HG03039 (cell line): ENCODE measurements around the gene FBXO42.

Source experiments
- ATAC-seq: cut with Tn5 transposase; IDR thresholded peaks from one replicate; pipeline ENCODE4 v1.9.1; 2021; ENCODE audit warnings: mild to moderate bottlenecking, moderate library complexity; ENCODE audit not compliant: unreplicated experiment

FBXO42 gene

DNA sequence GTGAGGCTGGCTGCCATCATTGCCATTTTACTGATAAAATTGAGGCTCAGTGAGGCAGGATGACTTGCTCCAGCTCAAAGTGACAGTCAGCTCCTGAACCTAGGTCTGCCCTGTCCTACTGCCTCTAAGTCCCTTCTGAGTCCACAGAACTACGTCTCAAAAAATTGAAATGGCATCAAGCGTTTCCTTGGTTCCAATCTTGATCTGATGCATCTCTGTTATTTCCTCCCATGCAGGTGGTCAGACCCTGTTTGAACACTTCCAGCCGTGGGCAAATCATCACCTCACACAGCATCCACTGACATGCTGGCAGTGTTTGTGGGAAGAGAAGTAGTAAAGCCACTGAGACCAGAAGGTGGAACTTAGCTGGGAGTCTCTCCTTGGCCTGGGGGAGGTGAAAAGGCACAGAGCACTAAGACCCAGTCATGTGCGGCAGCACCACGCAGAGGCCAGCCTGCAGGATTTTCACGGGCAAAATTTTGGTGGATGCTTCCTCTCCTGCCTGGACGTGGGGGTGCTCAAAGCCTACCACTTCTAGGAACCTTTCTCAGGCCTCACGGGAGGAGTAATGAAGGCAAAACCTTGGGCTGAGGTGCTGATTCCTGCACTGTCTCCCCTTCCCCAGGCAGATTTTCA is 107.5 kb downstream of the FBXO42 start:
- ATAC-seq, result no peak

DNA sequence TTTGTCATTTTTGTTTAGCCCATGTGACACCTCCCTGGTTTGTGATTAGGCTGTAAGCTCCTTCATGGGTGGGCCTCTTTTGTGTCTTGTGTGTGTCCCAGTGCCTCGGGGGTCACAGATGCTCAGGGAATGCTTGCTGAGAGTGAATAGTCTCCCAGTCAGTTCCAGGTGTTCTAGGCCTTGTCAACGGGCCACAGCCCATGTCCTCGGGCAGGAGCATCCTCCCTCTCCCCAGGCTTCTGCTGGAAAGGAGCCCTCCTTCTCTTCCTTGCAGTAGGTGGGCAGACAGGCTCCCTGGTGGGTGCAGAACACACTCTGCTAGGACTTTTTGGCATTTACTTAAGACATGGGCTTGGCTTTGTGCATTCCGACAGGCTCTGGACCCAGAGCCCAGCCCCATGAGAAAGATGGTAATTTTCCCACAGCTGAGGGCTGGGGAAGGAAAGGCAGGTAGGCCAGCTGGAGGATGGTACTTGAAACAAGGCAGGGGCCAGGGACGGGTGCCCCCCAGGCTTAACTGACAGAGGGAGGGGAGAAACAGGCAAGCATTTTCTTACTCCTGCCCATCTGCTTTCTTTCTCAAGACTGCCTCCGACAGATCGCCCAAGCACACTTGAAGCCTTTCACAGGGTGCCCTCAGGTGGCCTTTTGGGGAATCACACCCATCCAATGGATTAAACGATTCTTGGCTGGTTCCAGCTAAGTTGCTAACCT is 108.2 kb downstream of the FBXO42 start:
- no peak for ATAC-seq

GRCh38 chr1:16243215-16243610 is 109.1 kb downstream of the FBXO42 start:
- no peak for ATAC-seq

- ATAC-seq, result no peak
Observed at GRCh38 chr1:16242556-16243214, 109.6 kb downstream of the FBXO42 start.

- no peak for ATAC-seq
Observed at GRCh38 chr1:16241221-16241708, 111.0 kb downstream of the FBXO42 start.

GRCh38 chr1:16239972-16240491 is 112.2 kb downstream of the FBXO42 start:
- no peak for ATAC-seq

DNA sequence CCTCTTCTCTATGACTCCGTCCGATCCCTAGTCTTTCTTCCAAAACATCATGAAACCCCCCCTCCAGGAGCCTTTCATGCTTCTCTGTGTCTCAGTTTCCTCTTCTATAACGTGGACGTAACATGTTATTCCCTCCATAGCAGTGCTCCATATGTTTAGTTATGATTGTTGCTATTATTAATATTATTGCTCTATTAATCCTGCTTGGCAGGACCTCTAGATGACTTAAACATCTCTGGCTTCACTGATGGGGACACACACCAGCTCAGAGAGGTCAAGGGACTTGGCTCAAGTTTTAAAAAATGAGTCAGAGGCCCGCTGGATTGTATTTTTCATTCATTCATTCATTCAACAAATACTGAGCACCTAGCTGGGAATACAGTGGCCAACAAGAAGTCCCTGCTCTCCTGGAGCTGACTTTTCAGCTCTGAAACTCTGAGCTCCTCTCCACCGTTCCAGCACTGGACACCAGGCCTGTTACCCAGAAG is 114.9 kb downstream of the FBXO42 start:
- ATAC-seq, result no peak

DNA sequence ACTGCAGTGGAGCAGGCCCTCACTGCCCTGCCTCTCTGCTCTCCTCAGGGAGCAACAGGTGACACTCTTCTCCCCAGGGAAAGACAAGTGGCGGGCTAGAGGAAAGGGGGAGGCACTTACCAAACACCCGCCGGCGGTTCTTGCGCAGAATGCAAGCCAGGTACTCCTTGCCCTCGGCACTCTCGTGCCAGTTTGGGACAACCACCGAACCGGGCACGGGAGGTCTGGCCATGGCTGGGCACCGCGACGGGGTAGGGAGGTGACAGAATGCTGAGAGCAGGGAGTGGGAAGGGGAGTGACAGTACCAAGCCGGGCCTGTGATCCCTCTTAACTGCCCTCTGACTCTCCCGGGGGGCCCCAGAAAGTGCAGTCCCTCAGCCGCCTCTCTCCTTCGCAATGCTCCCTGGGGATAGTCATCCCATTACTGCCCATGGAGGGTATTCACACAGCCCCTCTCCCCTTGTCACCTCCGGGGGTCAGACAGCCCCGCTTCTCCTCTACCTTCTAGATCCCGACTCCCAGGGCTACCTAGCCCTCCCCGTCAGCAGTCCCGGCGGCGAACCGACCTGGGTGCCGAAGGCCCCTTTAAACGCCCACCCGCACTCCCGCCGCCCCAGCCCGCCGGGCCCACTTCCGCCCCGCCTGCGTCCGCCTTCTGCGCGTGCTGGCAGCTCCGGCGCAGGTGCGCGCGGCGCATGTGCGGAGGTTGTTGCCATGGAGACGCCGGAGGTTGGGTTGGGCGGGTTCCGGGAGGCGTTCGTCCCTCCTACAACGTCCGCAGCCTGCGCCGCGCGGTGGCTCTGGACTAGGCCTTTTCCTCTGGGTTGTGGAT is 115.6 kb downstream of the FBXO42 start, which contains the start of gene CPLANE2:
CPLANE2 (minus strand) TSS at position 673 of the 832 bp plus-strand sequence; CDS start at position 232, 441 bp downstream.
- ATAC-seq, result peak; percentile 76

DNA sequence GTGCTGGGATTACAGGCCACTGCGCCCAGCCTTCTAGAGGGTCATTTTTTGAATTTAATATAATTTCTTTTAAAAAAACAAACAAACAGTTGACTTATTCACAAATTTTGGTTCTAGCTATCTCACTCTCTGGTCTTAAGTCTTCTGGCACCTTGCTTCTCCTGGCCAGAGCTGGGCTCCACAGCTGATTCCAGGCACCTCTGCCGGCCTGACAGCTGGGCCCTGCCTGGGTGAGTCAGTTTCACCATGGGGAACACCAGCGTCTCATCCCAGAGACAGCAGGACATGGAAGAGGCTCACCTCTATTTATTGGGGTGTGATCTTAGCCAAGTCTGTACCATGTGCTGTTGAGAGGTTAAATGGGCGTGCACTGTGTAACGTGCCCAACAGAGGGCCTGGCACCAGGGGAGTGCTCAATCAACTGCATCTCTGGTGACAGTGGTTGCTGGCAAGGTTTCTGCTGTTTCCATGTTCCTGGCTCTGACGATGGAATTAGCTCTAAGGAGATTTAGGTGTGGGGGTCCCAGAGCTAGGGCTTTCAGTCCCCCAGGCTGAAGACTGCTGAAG is 116.3 kb downstream of the FBXO42 start:
- peak; percentile 39 for ATAC-seq

DNA sequence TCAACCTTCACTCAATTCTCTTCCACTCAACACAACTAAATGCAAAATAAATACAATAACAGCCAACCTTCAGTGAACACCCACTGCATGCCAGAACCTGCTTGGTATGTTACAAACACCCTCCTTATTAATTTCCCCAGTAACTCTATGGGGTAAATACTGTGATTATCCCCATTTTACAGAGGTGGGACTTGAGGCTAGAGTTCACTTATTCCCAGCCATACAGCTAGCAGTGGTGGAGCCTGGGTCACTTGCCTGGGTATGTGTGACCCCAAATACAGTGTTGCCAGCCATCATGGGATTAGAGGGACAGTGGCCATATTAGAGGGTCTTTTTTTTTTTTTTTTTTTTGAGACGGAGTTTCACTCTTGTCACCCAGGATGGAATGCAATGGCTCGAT is 116.9 kb downstream of the FBXO42 start:
- ATAC-seq, result no peak

DNA sequence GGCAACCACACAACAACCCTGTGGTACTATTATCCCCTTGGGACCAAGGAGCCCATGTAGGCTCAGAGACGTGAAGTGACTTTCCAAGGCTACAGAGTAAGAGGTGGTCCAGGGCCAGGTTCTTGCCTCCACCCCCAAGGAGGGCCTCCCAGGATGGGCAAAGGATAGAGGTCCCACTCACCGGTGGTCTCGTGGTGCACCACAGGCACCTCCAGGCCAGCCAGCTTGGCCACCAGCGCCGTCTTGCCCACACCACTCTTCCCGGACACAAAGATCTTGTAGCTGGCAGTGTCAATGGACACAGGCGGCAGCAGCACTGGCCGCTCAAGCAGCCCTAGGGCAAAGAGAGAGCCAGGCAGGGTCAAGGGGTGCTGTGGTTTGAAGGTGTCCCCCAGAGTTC is 118.8 kb downstream of the FBXO42 start:
- ATAC-seq, result no peak

GRCh38 chr1:16232316-16232710 is 120.0 kb downstream of the FBXO42 start:
- no peak for ATAC-seq

DNA sequence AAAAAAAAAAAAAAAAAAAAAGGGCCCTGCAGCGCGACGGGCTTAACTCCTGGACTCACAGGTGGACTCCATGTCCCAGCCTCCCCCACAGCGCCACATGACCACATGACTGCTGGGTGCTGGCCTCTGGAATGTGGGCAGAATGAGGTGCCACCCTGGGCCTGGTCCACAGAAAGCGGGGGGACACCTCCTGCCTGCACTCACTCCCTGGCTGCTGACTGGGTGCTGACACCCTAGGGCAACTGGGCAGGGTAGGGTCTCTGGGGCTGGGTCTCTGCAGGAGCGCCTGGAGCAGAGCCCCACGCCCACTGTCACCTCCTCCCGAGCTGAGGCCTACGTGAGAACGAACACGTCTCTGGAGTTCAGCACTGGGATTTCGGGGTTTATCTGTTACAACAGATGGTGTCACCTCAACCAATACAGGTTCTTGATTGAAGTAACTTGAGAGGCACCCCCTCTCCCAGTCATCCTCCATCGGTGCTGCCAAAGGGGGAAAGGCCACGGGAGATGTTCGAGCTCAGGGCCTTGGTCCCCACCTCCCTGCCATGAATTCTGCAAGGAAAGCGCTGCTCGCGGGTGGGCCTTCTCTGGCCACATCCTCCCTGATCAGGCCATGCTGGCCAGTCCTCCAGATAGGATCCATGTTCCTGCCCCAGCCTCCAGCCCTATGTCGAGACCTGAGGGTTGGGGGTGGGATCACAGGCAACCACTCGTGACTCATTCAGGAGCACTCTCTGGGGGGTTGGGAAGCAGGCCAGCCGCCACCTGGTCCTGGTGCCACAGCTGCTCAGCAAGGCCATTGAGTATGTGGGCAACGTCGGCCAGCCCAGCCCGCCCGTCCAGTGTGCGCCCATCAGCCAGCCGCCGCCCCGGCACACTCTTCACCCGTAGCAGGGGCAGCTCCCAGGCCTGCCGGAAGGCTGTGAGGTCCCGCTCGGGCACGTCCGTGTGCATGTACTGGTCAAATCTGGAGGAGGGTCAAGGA is 120.7 kb downstream of the FBXO42 start:
- ATAC-seq, result no peak

- ATAC-seq, result no peak
Observed at GRCh38 chr1:16230744-16231143, 121.5 kb downstream of the FBXO42 start.

DNA sequence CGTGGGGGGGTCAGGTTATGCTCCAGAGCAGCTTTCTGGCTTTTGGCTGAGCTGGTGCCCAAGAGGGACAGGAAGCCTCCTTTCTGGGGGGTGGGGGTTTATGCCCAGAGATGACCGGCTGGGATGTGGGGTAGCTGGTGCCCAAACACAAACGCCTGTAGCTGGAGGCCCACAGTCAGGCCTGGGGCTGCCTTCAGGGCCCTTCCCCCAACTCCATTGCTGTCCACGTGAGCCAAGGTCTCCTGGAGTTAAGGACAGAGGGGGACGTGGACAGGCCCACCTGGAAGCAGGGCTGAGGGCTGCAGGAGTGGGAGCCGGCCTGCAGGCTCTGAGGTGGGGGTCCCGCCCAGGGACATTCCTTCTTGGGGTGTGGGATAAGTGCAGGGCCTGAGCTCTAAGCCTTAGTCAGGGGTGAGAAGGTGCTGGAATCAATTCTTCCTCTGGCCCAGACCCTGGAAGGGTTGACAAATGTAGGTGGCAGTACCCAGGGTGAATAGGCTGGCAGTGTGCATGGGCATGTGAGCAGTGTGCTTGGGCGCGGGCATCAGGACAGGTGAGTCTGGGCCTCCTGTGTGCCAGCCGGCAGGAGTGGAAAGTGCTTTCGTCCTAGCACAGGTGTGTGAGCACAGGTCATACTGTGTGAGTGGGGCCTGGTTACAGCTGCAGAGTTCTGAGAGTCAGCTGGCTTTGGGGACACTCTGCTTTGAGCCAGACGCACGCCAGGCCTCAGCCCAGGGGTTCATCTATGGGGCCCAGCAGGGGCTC is 122.1 kb downstream of the FBXO42 start:
- no peak for ATAC-seq

- ATAC-seq, result no peak
Observed at GRCh38 chr1:16226490-16227179, 125.6 kb downstream of the FBXO42 start.

DNA sequence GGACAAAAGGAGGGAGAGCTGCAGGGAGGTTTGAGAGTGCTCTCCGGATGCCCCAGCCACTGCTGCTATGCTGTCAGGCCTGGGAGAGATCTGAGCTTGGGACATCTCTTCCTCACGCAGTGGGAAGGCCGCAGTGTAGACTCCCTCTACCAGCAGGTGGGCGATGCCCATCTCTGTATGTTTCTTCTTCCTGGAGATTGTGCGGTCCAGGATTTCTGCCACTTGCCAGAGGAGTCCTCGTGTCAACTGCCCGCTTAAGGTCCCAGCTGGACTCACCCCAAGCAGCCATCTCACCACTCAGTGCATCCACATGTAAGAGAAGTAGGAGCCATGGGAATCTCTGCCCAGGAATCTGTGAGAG is 126.2 kb downstream of the FBXO42 start:
- ATAC-seq, result no peak

DNA sequence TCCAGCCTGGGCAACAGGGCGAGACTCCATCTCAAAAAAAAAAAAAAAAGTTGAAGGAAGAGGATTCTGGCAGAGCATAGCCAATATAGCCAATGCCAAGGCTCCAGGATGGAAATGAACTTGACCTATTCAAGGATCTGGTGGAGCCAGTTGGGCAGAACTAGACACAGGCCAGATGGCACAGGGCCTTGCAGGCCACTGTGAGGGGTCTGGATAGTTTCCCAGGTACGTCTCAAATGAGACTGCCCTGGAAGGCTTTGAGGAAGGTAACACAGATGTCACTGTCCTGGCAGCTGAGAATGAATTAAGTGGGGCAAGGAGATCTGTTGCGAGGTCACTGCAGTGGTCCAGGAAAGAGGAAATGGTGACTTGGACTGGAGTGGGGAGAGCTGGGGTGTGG is 127.8 kb downstream of the FBXO42 start:
- ATAC-seq, result no peak
